H7 (cell line): ENCODE results near the gene ZFP57. TPM values are rescaled to one million over a fixed set of nuclear protein-coding genes. Genes with fewer than 3 reads are reported as not detected.
"Not testable (repeated sequence)": the region's sequence is repeated elsewhere in the genome, so short reads cannot be mapped to it uniquely, and the experiment has no call there.

Experiments
- DNase-seq: peaks from one replicate; pipeline ENCODE4 v3.0.0; 2012
- H3K27me3 ChIP-seq: 2 replicates; pipeline ENCODE4 v1.6.0; 2011; ENCODE audit warnings: mild to moderate bottlenecking, low read length; ENCODE audit not compliant: control insufficient read depth, insufficient read depth
- H3K36me3 ChIP-seq: replicated peaks from 2 replicates; pipeline ENCODE4 v1.5.1; 2011; ENCODE audit warnings: low read length; ENCODE audit not compliant: control insufficient read depth, insufficient read depth
- H3K4me3 ChIP-seq: 2 replicates; pipeline ENCODE4 v1.5.1; 2011; ENCODE audit warnings: low read depth, mild to moderate bottlenecking, control low read depth, low read length, moderate library complexity; ENCODE audit not compliant: insufficient read depth
- total RNA-seq: library from RNA; depleted of rRNA; stranded (reverse); fragments of >200 nt; shearing (Covaris generic); gene quantifications from 2 replicates; pipeline ENCODE4 v1.2.3, GENCODE V29; 2014

ZFP57 gene
- total RNA-seq, 1 experiment from 2014 or later: 0.10 TPM

- Histone ChIP-seq H3K27me3 (no peaks in the 10 kb centered on the region), H3K4me3 (no peak overlapping the region), H3K36me3 (peaks cover 1% of the 10 kb centered on the region; the same call in 1 of the 2 replicates)
- no peak for DNase-seq
Measured at GRCh38 chr6:29674008-29674407, 6.9 kb downstream of the ZFP57 start.

GRCh38 chr6:29673161-29673560 lies 7.8 kb downstream of the ZFP57 start:
- Histone ChIP-seq H3K36me3 (peaks cover 1% of the 10 kb centered on the region; the same call in 1 of the 2 replicates), H3K27me3 (no peaks in the 10 kb centered on the region), H3K4me3 (no peak overlapping the region)
- DNase-seq: no peak

- not testable (repeated sequence) for DNase-seq
Measured at GRCh38 chr6:29672116-29672515, 8.8 kb downstream of the ZFP57 start.

GRCh38 chr6:29671026-29671425 lies 9.9 kb downstream of the ZFP57 start:
- H3K36me3 ChIP-seq: peaks cover 1% of the 10 kb centered on the region; the same call in 1 of the 2 replicates
- no peak overlapping the region for H3K4me3 ChIP-seq
- DNase-seq: no peak
- no peaks in the 10 kb centered on the region for H3K27me3 ChIP-seq

More at GRCh38 chr6:29672116-29672515, 8.8 kb downstream of the ZFP57 start:
- not testable (repeated sequence) for H3K4me3 ChIP-seq, H3K36me3 ChIP-seq, H3K27me3 ChIP-seq

- H3K36me3 ChIP-seq: peaks cover 1% of the 10 kb centered on the region; the same call in 1 of the 2 replicates
- no peaks in the 10 kb centered on the region for H3K27me3 ChIP-seq
- peak; percentile 44 for DNase-seq
- no peak overlapping the region for H3K4me3 ChIP-seq
Measured at GRCh38 chr6:29667158-29667557, 13.8 kb downstream of the ZFP57 start.

- Histone ChIP-seq H3K36me3 (peaks cover 1% of the 10 kb centered on the region; the same call in 1 of the 2 replicates), H3K27me3 (no peaks in the 10 kb centered on the region), H3K4me3 (no peak overlapping the region)
- DNase-seq: no peak
Measured at GRCh38 chr6:29666826-29667130, 14.2 kb downstream of the ZFP57 start.

GRCh38 chr6:29665942-29666825 lies 14.8 kb downstream of the ZFP57 start:
- no peaks in the 10 kb centered on the region for H3K36me3 ChIP-seq
- DNase-seq: no peak
- H3K27me3 ChIP-seq: no peaks in the 10 kb centered on the region
- H3K4me3 ChIP-seq: no peak overlapping the region

GRCh38 chr6:29663300-29664042 lies 17.5 kb downstream of the ZFP57 start:
- H3K36me3 ChIP-seq: no peaks in the 10 kb centered on the region
- H3K27me3 ChIP-seq: no peaks in the 10 kb centered on the region
- DNase-seq: no peak

GRCh38 chr6:29661502-29662141 lies 19.3 kb downstream of the ZFP57 start:
- DNase-seq: peak; percentile 54
- H3K36me3 ChIP-seq, H3K4me3 ChIP-seq, H3K27me3 ChIP-seq: not testable (repeated sequence)

More at GRCh38 chr6:29663300-29664042, 17.5 kb downstream of the ZFP57 start:
- no peak overlapping the region for H3K4me3 ChIP-seq

GRCh38 chr6:29661071-29661470 lies 19.9 kb downstream of the ZFP57 start:
- Histone ChIP-seq H3K27me3 (no peaks in the 10 kb centered on the region), H3K36me3 (no peaks in the 10 kb centered on the region), H3K4me3 (no peak overlapping the region)
- no peak for DNase-seq

- no peaks in the 10 kb centered on the region for H3K27me3 ChIP-seq
- H3K36me3 ChIP-seq: no peaks in the 10 kb centered on the region
- H3K4me3 ChIP-seq: no peak within 1 kb of the TSS
- DNase-seq: no peak
Measured at GRCh38 chr6:29656798-29657197, 24.2 kb downstream of the ZFP57 start, which contains the start of gene MOG. Gene MOG, plus strand, starts transcription at chr6:29657092. Its CDS starts 118 bp downstream, at chr6:29657210.

- Histone ChIP-seq H3K27me3 (no peaks in the 10 kb centered on the region), H3K36me3 (no peaks in the 10 kb centered on the region), H3K4me3 (no peak overlapping the region)
- no peak for DNase-seq
Measured at GRCh38 chr6:29656157-29656556, 24.8 kb downstream of the ZFP57 start.

GRCh38 chr6:29655658-29656057 lies 25.3 kb downstream of the ZFP57 start:
- no peak overlapping the region for H3K4me3 ChIP-seq
- H3K36me3 ChIP-seq: no peaks in the 10 kb centered on the region
- no peaks in the 10 kb centered on the region for H3K27me3 ChIP-seq
- DNase-seq: no peak

GRCh38 chr6:29653452-29654038 lies 27.4 kb downstream of the ZFP57 start:
- peak; percentile 79 for DNase-seq
- Histone ChIP-seq H3K4me3 (no peak overlapping the region), H3K27me3 (no peaks in the 10 kb centered on the region), H3K36me3 (no peaks in the 10 kb centered on the region)
